Breast epithelium (tissue), 4 donors: ENCODE data around the gene PHACTR1. TPM values are rescaled to one million over a fixed set of nuclear protein-coding genes. Genes with fewer than 3 reads are reported as not detected.

ENCODE experiments used
- DNase-seq, 2 donors: peaks; one replicate each; pipeline ENCODE4 v3.0.0-alpha.2; 2019; ENCODE audit warnings: low spot score in 2 of 2
- H3K27ac ChIP-seq, 2 donors: fragments of 200-600 bp; sonication (generic) in 1 of 2; one replicate each; pipeline ENCODE4 v1.5.1; 2016 to 2019; ENCODE audit warnings: mild to moderate bottlenecking in 1 of 2
- H3K27me3 ChIP-seq, 2 donors: fragments of 200-600 bp; sonication (generic) in 1 of 2; one replicate each; pipeline versions ENCODE4 v1.5.1 to v1.6.0; 2017 to 2019; ENCODE audit warnings: control low read depth in 1 of 2, mild to moderate bottlenecking in 1 of 2
- H3K36me3 ChIP-seq: fragments of 200-600 bp; one replicate; pipeline ENCODE4 v1.5.1; 2019
- H3K4me1 ChIP-seq, 2 donors: fragments of 200-600 bp; sonication (generic); one replicate each; pipeline ENCODE4 v1.5.1; 2016 to 2019; ENCODE audit warnings: control low read depth in 1 of 2
- H3K4me3 ChIP-seq, 3 donors: fragments of 200-600 bp; sonication (generic); 1 replicate in 2 of 3; 2 replicates in 1 of 3; pipeline ENCODE4 v1.5.1; 2016 to 2019; ENCODE audit warnings: mild to moderate bottlenecking in 3 of 3, moderate library complexity in 2 of 3
- H3K9me3 ChIP-seq, 2 donors: fragments of 200-600 bp; sonication (generic) in 1 of 2; one replicate each; pipeline ENCODE4 v1.5.1; 2016 to 2019; ENCODE audit warnings: control low read depth in 1 of 2
- CTCF ChIP-seq, 3 donors: fragments of 450-650 bp; IDR thresholded peaks; one replicate each; pipeline ENCODE4 v1.5.1; 2016 to 2017; ENCODE audit warnings: antibody characterized with exemption in 3 of 3, mild to moderate bottlenecking in 3 of 3, moderate library complexity in 3 of 3
- POLR2A ChIP-seq: fragments of 450-650 bp; IDR thresholded peaks from one replicate; pipeline ENCODE4 v1.6.1; 2016; ENCODE audit warnings: antibody characterized with exemption, mild to moderate bottlenecking, moderate library complexity
- POLR2AphosphoS5 ChIP-seq, 3 donors: sonication (generic); formaldehyde crosslinking; IDR thresholded peaks; one replicate each; pipeline ENCODE4 v1.6.1; 2017; ENCODE audit warnings: antibody characterized with exemption in 3 of 3
- intact Hi-C: fragments of 100-400 bp; cut with DNase I; formaldehyde crosslinking; loops from one replicate; pipeline ENCODE4 v1.15.1; 2023; ENCODE audit warnings: low total_unique reads
- total RNA-seq, 3 donors: library from RNA; depleted of rRNA; stranded (reverse); fragments of >200 nt; gene quantifications; one replicate each; pipeline ENCODE4 v1.1.0, GENCODE V29; 2016

The PHACTR1 gene
- total RNA-seq, 3 donors from 2014 or later, result 4.1 to 5.6 (median 4.6) TPM

GRCh38 chr6:13012977-13013680 is 296.6 kb downstream of the PHACTR1 start:
- no peaks in the 10 kb centered on the region for H3K4me1 ChIP-seq
- H3K9me3 ChIP-seq, result no peaks in the 10 kb centered on the region
- DNase-seq, result no peak
- peak overlapping the region; percentile 50 to 71 (median 53) for H3K4me3 ChIP-seq
- TF ChIP-seq POLR2A, result no peak
- no peak for TF ChIP-seq CTCF (IDR thresholded peaks at IDR 0.05)
- no peak for TF ChIP-seq POLR2AphosphoS5 (IDR thresholded peaks at IDR 0.05)
- H3K27me3 ChIP-seq, result peaks cover 0 to 32% of the 10 kb centered on the region in 2 donors
- intact Hi-C loops, result no loop called here
- H3K27ac ChIP-seq, result no peak overlapping the region
- H3K36me3 ChIP-seq, result no peaks in the 10 kb centered on the region

- Histone ChIP-seq H3K27ac (no peak overlapping the region), H3K36me3 (no peaks in the 10 kb centered on the region), H3K9me3 (no peaks in the 10 kb centered on the region), H3K4me3 (peak overlapping the region; percentile 50 to 71 (median 53)), H3K4me1 (no peaks in the 10 kb centered on the region), H3K27me3 (peaks cover 0 to 32% of the 10 kb centered on the region in 2 donors)
- TF ChIP-seq POLR2AphosphoS5 (IDR thresholded peaks at IDR 0.05), result no peak
- TF ChIP-seq POLR2A, result no peak
- no peak for TF ChIP-seq CTCF (IDR thresholded peaks at IDR 0.05)
- intact Hi-C loops, result no loop called here
- DNase-seq, result no peak
Measured at GRCh38 chr6:13013681-13014503, 297.3 kb downstream of the PHACTR1 start.

- Histone ChIP-seq H3K4me3 (peak overlapping the region; percentile 50 to 71 (median 53)), H3K4me1 (no peaks in the 10 kb centered on the region), H3K27me3 (peaks cover 0 to 32% of the 10 kb centered on the region in 2 donors), H3K9me3 (no peaks in the 10 kb centered on the region), H3K27ac (no peak overlapping the region), H3K36me3 (no peaks in the 10 kb centered on the region)
- DNase-seq, result no peak
- no peak for TF ChIP-seq POLR2A
- intact Hi-C loops, result no loop called here
Measured at GRCh38 chr6:13014504-13015378, 298.2 kb downstream of the PHACTR1 start.

- Histone ChIP-seq H3K27ac (no peak overlapping the region), H3K9me3 (no peaks in the 10 kb centered on the region), H3K36me3 (no peaks in the 10 kb centered on the region), H3K4me3 (no peak overlapping the region), H3K4me1 (no peaks in the 10 kb centered on the region), H3K27me3 (peaks cover 0 to 31% of the 10 kb centered on the region in 2 donors)
- no peak for DNase-seq
- TF ChIP-seq POLR2A (no peak), CTCF (IDR thresholded peaks at IDR 0.05) (no peak), POLR2AphosphoS5 (IDR thresholded peaks at IDR 0.05) (no peak)
- intact Hi-C loops, result no loop called here
Measured at GRCh38 chr6:13015379-13015681, 298.8 kb downstream of the PHACTR1 start.

- intact Hi-C loops, result no loop called here
- TF ChIP-seq CTCF (IDR thresholded peaks at IDR 0.05) (no peak), POLR2A (no peak)
- Histone ChIP-seq H3K36me3 (no peaks in the 10 kb centered on the region), H3K27me3 (no peaks in the 10 kb centered on the region), H3K9me3 (no peaks in the 10 kb centered on the region), H3K4me3 (no peak overlapping the region), H3K4me1 (no peaks in the 10 kb centered on the region), H3K27ac (no peak overlapping the region)
- DNase-seq, result no peak
Measured at GRCh38 chr6:13024616-13025015, 308.0 kb downstream of the PHACTR1 start.
